H1 (cell line): Measurements from ENCODE around the gene PRRG4. TPM values are rescaled to one million over a fixed set of nuclear protein-coding genes. Genes with fewer than 3 reads are reported as not detected.
A peak's percentile ranks its signal among the peaks of the same experiment; 100 is the strongest.

ENCODE experiments used
- CTCF ChIA-PET: fragments of 300-600 bp; sonication (Branson Sonifier 250); formaldehyde crosslinking; loops from one replicate; lab custom pipeline; 2021; ENCODE audit not compliant: partially characterized antibody; lab: Charles Lee
- POLR2A ChIA-PET: fragments of 300-600 bp; sonication (Branson Sonifier 250); formaldehyde crosslinking; loops from one replicate; lab custom pipeline; 2021; ENCODE audit warnings: inconsistent platforms; ENCODE audit not compliant: partially characterized antibody; lab: Charles Lee
- DNase-seq, 2 experiments: peaks; one replicate each; pipeline versions ENCODE4 v3.0.0 to v3.0.0-alpha.2; 2010 to 2022; ENCODE audit warnings: low spot score in 2 of 2, low read depth in 1 of 2, mixed read lengths in 1 of 2
- FAIRE-seq: peaks from 2 replicates; lab custom pipeline; 2011; peaks lifted over from hg19 to GRCh38; lab: Jason Lieb, UNC
- H2AFZ ChIP-seq: 2 replicates; pipeline ENCODE4 v1.8.1; 2012; ENCODE audit warnings: low read length, inconsistent platforms
- H2AK5ac ChIP-seq: 2 replicates; pipeline ENCODE4 v1.6.1; 2013; ENCODE audit warnings: low read depth, low read length
- H2BK120ac ChIP-seq: replicated peaks from 2 replicates; pipeline ENCODE3; 2013; ENCODE audit warnings: low read depth, low read length, inconsistent platforms
- H2BK12ac ChIP-seq: 2 replicates; pipeline ENCODE4 v1.6.1; 2013; ENCODE audit warnings: low read depth, low read length
- H2BK15ac ChIP-seq: 2 replicates; pipeline ENCODE4 v1.6.1; 2013; ENCODE audit warnings: low read length
- H2BK20ac ChIP-seq: 2 replicates; pipeline ENCODE4 v1.6.1; 2013; ENCODE audit warnings: low read length
- H2BK5ac ChIP-seq: 2 replicates; pipeline ENCODE4 v1.6.1; 2013; ENCODE audit warnings: low read depth, low read length
- H3K14ac ChIP-seq: 2 replicates; pipeline ENCODE4 v1.6.1; 2013; ENCODE audit warnings: inconsistent platforms; ENCODE audit not compliant: insufficient read length
- H3K18ac ChIP-seq: 2 replicates; pipeline ENCODE4 v1.6.1; 2013; ENCODE audit warnings: low read length; ENCODE audit errors: extremely low read depth
- H3K23ac ChIP-seq: 2 replicates; pipeline ENCODE4 v1.6.1; 2013; ENCODE audit warnings: inconsistent platforms; ENCODE audit not compliant: insufficient read length
- H3K23me2 ChIP-seq: 2 replicates; pipeline ENCODE4 v1.6.1; 2013; ENCODE audit warnings: low read depth, low read length
- H3K27ac ChIP-seq: 2 replicates; pipeline ENCODE4 v1.6.1; 2011; ENCODE audit warnings: low read depth, low read length, inconsistent platforms
- H3K27me3 ChIP-seq, 4 experiments: replicated peaks in 1 of 4; 1 replicate in 1 of 4; 2 replicates in 3 of 4; pipeline versions ENCODE4 v1.6.1 to v1.8.1; 2011 to 2013; ENCODE audit warnings: low read length in 3 of 4, mild to moderate bottlenecking in 3 of 4, inconsistent platforms in 2 of 4, mixed read lengths in 2 of 4, moderate library complexity in 1 of 4; ENCODE audit not compliant: control insufficient read depth in 3 of 4, insufficient read depth in 3 of 4; ENCODE audit errors: extremely low read depth in 1 of 4
- H3K36me3 ChIP-seq, 4 experiments: 2 replicates each; pipeline versions ENCODE4 v1.6.1 to v1.8.1; 2011 to 2013; ENCODE audit warnings: mild to moderate bottlenecking in 4 of 4, low read length in 3 of 4, moderate library complexity in 2 of 4, control low read depth in 1 of 4, inconsistent platforms in 1 of 4; ENCODE audit not compliant: insufficient read depth in 4 of 4, control insufficient read depth in 2 of 4
- H3K4ac ChIP-seq: replicated peaks from 2 replicates; pipeline ENCODE3; 2013; ENCODE audit warnings: low read length, low read depth, mixed read lengths, inconsistent platforms; ENCODE audit not compliant: insufficient read length
- H3K4me1 ChIP-seq, 4 experiments: replicated peaks in 1 of 4; 1 replicate in 1 of 4; 2 replicates in 3 of 4; pipeline versions ENCODE4 v1.6.1 to v1.8.1; 2011 to 2013; ENCODE audit warnings: low read length in 3 of 4, inconsistent platforms in 2 of 4, mixed read lengths in 1 of 4; ENCODE audit not compliant: insufficient read depth in 4 of 4, control insufficient read depth in 3 of 4
- H3K4me2 ChIP-seq, 2 experiments: 2 replicates each; pipeline versions ENCODE4 v1.6.1 to v1.8.1; 2011 to 2013; ENCODE audit warnings: low read depth in 2 of 2, low read length in 2 of 2, control low read depth in 1 of 2, inconsistent platforms in 1 of 2, mild to moderate bottlenecking in 1 of 2; ENCODE audit not compliant: insufficient read depth in 1 of 2
- H3K4me3 ChIP-seq, 4 experiments: fragments of 200-600, 300-600 bp in 1 of 4; sonication (generic), shearing (Covaris generic), sonication (Bioruptor Twin) in 1 of 4; 2 replicates each; pipeline versions ENCODE4 v1.5.1 to v1.8.1; 2011 to 2016; ENCODE audit warnings: low read length in 4 of 4, low read depth in 3 of 4, control low read depth in 2 of 4, inconsistent platforms in 2 of 4, mild to moderate bottlenecking in 2 of 4, mixed read lengths in 1 of 4, moderate library complexity in 1 of 4; ENCODE audit not compliant: insufficient read depth in 2 of 4; ENCODE audit errors: extremely low read depth in 1 of 4
- H3K56ac ChIP-seq: replicated peaks from 2 replicates; pipeline ENCODE3; 2013; ENCODE audit warnings: low read depth, mild to moderate bottlenecking, mixed read lengths, low read length, inconsistent platforms; ENCODE audit not compliant: insufficient read length
- H3K79me1 ChIP-seq: 2 replicates; pipeline ENCODE4 v1.6.1; 2013; ENCODE audit warnings: low read depth, low read length, control low read depth
- H3K79me2 ChIP-seq, 2 experiments: 2 replicates each; pipeline versions ENCODE4 v1.6.1 to v1.8.1; 2012 to 2013; ENCODE audit warnings: low read length in 2 of 2, mild to moderate bottlenecking in 2 of 2, inconsistent platforms in 1 of 2; ENCODE audit not compliant: insufficient read depth in 2 of 2, control insufficient read depth in 1 of 2
- H3K9ac ChIP-seq, 4 experiments: replicated peaks in 1 of 4; 1 replicate in 1 of 4; 2 replicates in 3 of 4; pipeline versions ENCODE4 v1.6.1 to v1.8.1; 2011 to 2013; ENCODE audit warnings: low read depth in 3 of 4, low read length in 3 of 4, control low read depth in 2 of 4, mild to moderate bottlenecking in 2 of 4, moderate library complexity in 2 of 4, inconsistent platforms in 1 of 4; ENCODE audit errors: extremely low read depth in 1 of 4
- H3K9me3 ChIP-seq, 2 experiments: 2 replicates each; pipeline versions ENCODE4 v1.6.1 to v1.8.1; 2012 to 2013; ENCODE audit warnings: mild to moderate bottlenecking in 2 of 2, moderate library complexity in 2 of 2, control low read depth in 1 of 2, inconsistent platforms in 1 of 2, low read depth in 1 of 2, low read length in 1 of 2, mixed read lengths in 1 of 2; ENCODE audit not compliant: insufficient read depth in 2 of 2
- H4K20me1 ChIP-seq, 2 experiments: replicated peaks in 1 of 2; 2 replicates each; pipeline versions ENCODE3 to v1.8.1; 2011 to 2013; ENCODE audit warnings: inconsistent platforms in 2 of 2, low read length in 2 of 2, mild to moderate bottlenecking in 1 of 2; ENCODE audit not compliant: insufficient read depth in 2 of 2, control insufficient read depth in 1 of 2
- H4K5ac ChIP-seq: 2 replicates; pipeline ENCODE4 v1.6.1; 2013; ENCODE audit warnings: low read length, low read depth, mixed read lengths, inconsistent platforms; ENCODE audit not compliant: insufficient read length
- H4K8ac ChIP-seq: 2 replicates; pipeline ENCODE4 v1.8.0; 2013; ENCODE audit warnings: mild to moderate bottlenecking, moderate library complexity, low read length, inconsistent platforms; ENCODE audit not compliant: insufficient read depth; ENCODE audit errors: extremely low read depth
- H4K91ac ChIP-seq: replicated peaks from 2 replicates; pipeline ENCODE3; 2013; ENCODE audit warnings: low read length, mixed read lengths, inconsistent platforms; ENCODE audit not compliant: insufficient read length
- ASH2L ChIP-seq: fragments of 200-600, 300-600 bp; sonication (generic); IDR thresholded peaks from one replicate; pipeline ENCODE4 v1.7.1; 2017; ENCODE audit warnings: low read length
- ATF3 ChIP-seq: IDR thresholded peaks from 2 replicates; pipeline ENCODE4 v1.6.1; 2011; ENCODE audit warnings: low read depth, mild to moderate bottlenecking, low read length; ENCODE audit not compliant: insufficient read depth
- BCL11A ChIP-seq, 2 experiments: IDR thresholded peaks; one replicate each; pipeline ENCODE4 v1.6.1; 2011; ENCODE audit warnings: low read depth in 2 of 2, low read length in 2 of 2, mild to moderate bottlenecking in 2 of 2
- BRCA1 ChIP-seq: IDR thresholded peaks from 2 replicates; pipeline ENCODE4 v1.6.1; 2012; ENCODE audit warnings: low read depth, low read length, improper control_type of control experiment
- JUND ChIP-seq: IDR thresholded peaks from 2 replicates; pipeline ENCODE4 v1.6.1; 2011; ENCODE audit warnings: mild to moderate bottlenecking, improper control_type of control experiment, low read length
- POLR2AphosphoS5 ChIP-seq: IDR thresholded peaks from 2 replicates; pipeline ENCODE4 v1.6.1; 2011; ENCODE audit warnings: low read depth, low read length
- RNF2 ChIP-seq: fragments of 200-900, 300-1000 bp; sonication (generic); IDR thresholded peaks from 2 replicates; pipeline ENCODE4 v1.7.1; 2016; ENCODE audit warnings: borderline replicate concordance, low read depth, mild to moderate bottlenecking, antibody characterized with exemption, low read length; ENCODE audit not compliant: poor library complexity, severe bottlenecking; ENCODE audit errors: missing control alignments
- TEAD4 ChIP-seq: IDR thresholded peaks from 2 replicates; pipeline ENCODE4 v1.6.1; 2012; ENCODE audit warnings: low read depth, low read length, inconsistent platforms, mixed read lengths
- YY1 ChIP-seq: IDR thresholded peaks from 2 replicates; pipeline ENCODE4 v1.6.1; 2011; ENCODE audit warnings: low read depth, mild to moderate bottlenecking, low read length
- ZNF274 ChIP-seq: IDR thresholded peaks from 2 replicates; pipeline ENCODE4 v1.7.0; 2012; ENCODE audit warnings: low read length, borderline replicate concordance; ENCODE audit errors: extremely low read depth
- WGBS, 2 experiments: shearing (Covaris generic) in 1 of 2; methylation state at CpG; one replicate each; pipeline versions ENCODE4 v1.1.6 to v1.1.7; 2013 to 2015; ENCODE audit warnings: low lambda C conversion rate in 2 of 2, mixed read lengths in 2 of 2, inconsistent platforms in 1 of 2, low coverage in 1 of 2, missing lambda C conversion rate in 1 of 2; ENCODE audit not compliant: insufficient replicate concordance in 2 of 2, insufficient coverage in 1 of 2, insufficient read length in 1 of 2; ENCODE audit errors: extremely low coverage in 1 of 2, missing lambda C conversion rate in 1 of 2; 5-methylcytosine and 5-hydroxymethylcytosine counted together
- polyA plus RNA-seq, 7 experiments: library from polyadenylated mRNA; depleted of rRNA in 3 of 7; stranded (reverse) in 5 of 7; unstranded in 2 of 7; fragments of >200 nt in 5 of 7; fragments of 200-250 nt in 2 of 7; gene quantifications; 1 replicate in 5 of 7; 2 replicates in 1 of 7; 4 replicates in 1 of 7; pipeline versions ENCODE4 v1.2.1 to v1.2.3, GENCODE V29; 2011 to 2013; ENCODE audit warnings: missing spikeins in 2 of 7, mixed read lengths in 2 of 7
- total RNA-seq: library from RNA; stranded (reverse); fragmentation: NEBNext Ultra II Directional; extraction: Animal tissue kit (Norgen Biotek cat#: 25700); gene quantifications from 2 replicates; pipeline ENCODE4 v1.2.1, GENCODE V29; 2021

Gene PRRG4
- total and polyA plus RNA-seq, 2 of the 8 experiments (the other 6 are each of a cell fraction or from before 2014, with no cell fraction given), result 0.65 to 1.7 TPM

GRCh38 chr11:32881286-32881685, 51.6 kb downstream of the PRRG4 start:
- H3K27me3 ChIP-seq, result no peaks in the 10 kb centered on the region
- H3K79me2 ChIP-seq, result no peaks in the 10 kb centered on the region
- no peaks in the 10 kb centered on the region for H4K20me1 ChIP-seq
- H3K36me3 ChIP-seq, result no peaks in the 10 kb centered on the region
- peaks cover 0 to 8% (median 4%) of the 10 kb centered on the region in 4 experiments; a peak in 6 of 7 replicates for H3K4me1 ChIP-seq
- H2BK12ac ChIP-seq, result no peak overlapping the region
- no peak overlapping the region; the same call in 1 of the 2 replicates for H2BK15ac ChIP-seq
- no peak overlapping the region for H3K23ac ChIP-seq
- H3K79me1 ChIP-seq, result no peaks in the 10 kb centered on the region
- no peak overlapping the region for H3K4me3 ChIP-seq
- H3K23me2 ChIP-seq, result no peaks in the 10 kb centered on the region
- H3K9me3 ChIP-seq, result peaks cover 0 to 4% of the 10 kb centered on the region in 2 experiments; a peak in 1 of 4 replicates
- H3K4ac ChIP-seq, result no peak overlapping the region
- DNase-seq (no peak), FAIRE-seq (no peak)
- ChIA-PET CTCF (interaction anchor here (0.5 to 1.7 kb wide), 4 partner anchors 10 to 16 kb away, joined by 3 to 6 read pairs (median 3); no protein-coding TSS in a partner anchor), POLR2A (interaction anchor here (1.5 to 1.9 kb wide), 2 partner anchors 11 to 12 kb away, joined by 4 to 10 read pairs; partner anchors contain the start of gene QSER1)
- no peak overlapping the region for H3K27ac ChIP-seq
- peak overlapping the region; percentile 92 for H2BK120ac ChIP-seq
- no peak overlapping the region for H3K14ac ChIP-seq
- H2BK20ac ChIP-seq, result no peak overlapping the region
- H3K4me2 ChIP-seq, result no peak overlapping the region
- 66% methylated on average over 4 of the region's 4 CpGs; no CpG with 5 or more reads in 1 of the 2 experiments for WGBS, 2 experiments
- H2BK5ac ChIP-seq, result no peak overlapping the region
- H2AK5ac ChIP-seq, result no peak overlapping the region
- H4K8ac ChIP-seq, result no peak overlapping the region
- H4K91ac ChIP-seq, result no peak overlapping the region
- no peak overlapping the region for H3K56ac ChIP-seq
- no peak overlapping the region for H3K18ac ChIP-seq
- H2AFZ ChIP-seq, result no peak overlapping the region
- no peak overlapping the region for H4K5ac ChIP-seq
- no peak overlapping the region for H3K9ac ChIP-seq
- TF ChIP-seq BCL11A (IDR thresholded peaks at IDR 0.05; ENCODE audit: low read depth in 2 of 2, low read length in 2 of 2), result no peak
- no peak for TF ChIP-seq ASH2L
- TF ChIP-seq JUND, result no peak
- no peak for TF ChIP-seq POLR2AphosphoS5
- TF ChIP-seq RNF2, result no peak
- TF ChIP-seq BRCA1, result no peak
- no peak for TF ChIP-seq ZNF274
- no peak for TF ChIP-seq TEAD4
- TF ChIP-seq ATF3, result no peak
- TF ChIP-seq YY1, result no peak
